HCT116 (cell line): ENCODE measurements around the gene FGFBP2. TPM values are rescaled to one million over a fixed set of nuclear protein-coding genes. Genes with fewer than 3 reads are reported as not detected.
A peak's percentile ranks its signal among the peaks of the same experiment; 100 is the strongest.

Experiments
- ATAC-seq: fragments of 200-7000 bp; cut with Tn5 transposase; 2 replicates; pipeline ENCODE4 v1.9.1; 2020; ENCODE audit warnings: mild to moderate bottlenecking, moderate library complexity
- BruUV-seq: library from RNA; stranded (reverse); fragments of 400-500 nt; replicated peaks from 2 replicates; lab custom pipeline; 2021; lab: Mats Ljungman, UMichigan
- CTCF ChIA-PET: fragments of 300-600 bp; sonication (Branson Sonifier 250); formaldehyde crosslinking; loops from one replicate; lab custom pipeline; 2021; ENCODE audit warnings: antibody characterized with exemption; lab: Charles Lee
- POLR2A ChIA-PET: fragments of 300-600, 350-600 bp; sonication (Branson Sonifier 250); formaldehyde crosslinking; loops from one replicate; lab custom pipeline; 2021; ENCODE audit warnings: antibody characterized with exemption; lab: Charles Lee
- RAD21 ChIA-PET, 2 experiments: fragments of 300-600 bp; sonication (Branson Sonifier 250); formaldehyde crosslinking; loops; one replicate each; lab custom pipeline; 2023; ENCODE audit warnings: low total read pairs in 2 of 2; ENCODE audit not compliant: uncharacterized antibody in 2 of 2, unreplicated experiment in 2 of 2, low non-redundant PET in 1 of 2; lab: Charles Lee
- DNase-seq: peaks from one replicate; pipeline ENCODE4 v3.0.0-alpha.2; 2010; ENCODE audit warnings: low read depth, low spot score
- H2AFZ ChIP-seq: fragments of 200-600 bp; shearing (Covaris generic), sonication (generic); 2 replicates; pipeline ENCODE4 v1.6.1; 2017; ENCODE audit warnings: low read depth, mixed run types, mixed read lengths, antibody characterized with exemption, low read length; ENCODE audit not compliant: poor library complexity, severe bottlenecking
- H3K27ac ChIP-seq: 2 replicates; pipeline ENCODE4 v1.5.1; 2012; ENCODE audit warnings: low read depth, low read length
- H3K27me3 ChIP-seq: fragments of 200-600 bp; sonication (generic); 2 replicates; pipeline ENCODE4 v1.6.1; 2016; ENCODE audit warnings: mixed run types, low read length, mixed read lengths; ENCODE audit not compliant: insufficient read depth
- H3K36me3 ChIP-seq, 2 experiments: fragments of 200-500 bp in 1 of 2; fragments of 200-600 bp in 1 of 2; sonication (Bioruptor generic) in 1 of 2; sonication (generic) in 1 of 2; 2 replicates each; pipeline versions ENCODE4 v1.5.1 to v1.6.1; 2014 to 2016; ENCODE audit warnings: low read length in 2 of 2, inconsistent platforms in 1 of 2, mixed read lengths in 1 of 2, mixed run types in 1 of 2; ENCODE audit not compliant: insufficient read depth in 2 of 2, control insufficient read depth in 1 of 2
- H3K4me1 ChIP-seq, 2 experiments: fragments of 200-600 bp in 1 of 2; sonication (generic) in 1 of 2; 2 replicates each; pipeline versions ENCODE4 v1.5.1 to v1.6.1; 2012 to 2017; ENCODE audit warnings: low read length in 2 of 2, inconsistent platforms in 1 of 2, mild to moderate bottlenecking in 1 of 2, mixed read lengths in 1 of 2, mixed run types in 1 of 2, moderate library complexity in 1 of 2; ENCODE audit not compliant: insufficient read depth in 2 of 2, control insufficient read depth in 1 of 2
- H3K4me2 ChIP-seq: fragments of 200-600 bp; sonication (generic); 2 replicates; pipeline ENCODE4 v1.6.1; 2017; ENCODE audit warnings: mixed run types, low read length, mixed read lengths
- H3K4me3 ChIP-seq, 2 experiments: fragments of 200-600 bp in 1 of 2; sonication (generic) in 1 of 2; replicated peaks in 1 of 2; 2 replicates each; pipeline ENCODE4 v1.5.1; 2011 to 2016; ENCODE audit warnings: low read length in 2 of 2, control low read depth in 1 of 2, low read depth in 1 of 2, mild to moderate bottlenecking in 1 of 2, mixed read lengths in 1 of 2, mixed run types in 1 of 2
- H3K79me2 ChIP-seq: fragments of 200-600 bp; sonication (generic); 2 replicates; pipeline ENCODE4 v1.6.1; 2017; ENCODE audit warnings: mild to moderate bottlenecking, mixed run types, low read length, moderate library complexity, mixed read lengths; ENCODE audit not compliant: insufficient read depth
- H3K9ac ChIP-seq: fragments of 200-600 bp; sonication (generic); 2 replicates; pipeline ENCODE4 v1.6.1; 2016; ENCODE audit warnings: low read length, mixed read lengths
- H3K9me2 ChIP-seq: fragments of 200-600 bp; sonication (generic), shearing (Covaris generic); 2 replicates; pipeline ENCODE4 v1.6.1; 2017; ENCODE audit warnings: mixed run types, mild to moderate bottlenecking, moderate library complexity; ENCODE audit not compliant: insufficient read depth
- H3K9me3 ChIP-seq, 2 experiments: fragments of 200-500 bp in 1 of 2; fragments of 200-600 bp in 1 of 2; sonication (Bioruptor generic) in 1 of 2; sonication (generic) in 1 of 2; 2 replicates each; pipeline ENCODE4 v1.6.1; 2014 to 2017; ENCODE audit warnings: low read length in 2 of 2, mixed read lengths in 2 of 2, inconsistent platforms in 1 of 2, low read depth in 1 of 2, mild to moderate bottlenecking in 1 of 2, mixed run types in 1 of 2, moderate library complexity in 1 of 2; ENCODE audit not compliant: control insufficient read depth in 1 of 2, insufficient read depth in 1 of 2
- H4K20me1 ChIP-seq: fragments of 200-600 bp; sonication (generic), shearing (Covaris generic); 2 replicates; pipeline ENCODE4 v1.6.1; 2017; ENCODE audit warnings: mixed run types, mild to moderate bottlenecking, moderate library complexity; ENCODE audit not compliant: insufficient read depth
- CBX3 ChIP-seq: IDR thresholded peaks from 2 replicates; pipeline ENCODE4 v1.6.1; 2012; ENCODE audit warnings: low read depth
- CTCF ChIP-seq, 3 experiments: fragments of 200-600 bp in 1 of 3; sonication (generic) in 1 of 3; IDR thresholded peaks in 2 of 3; conservative IDR thresholded peaks in 1 of 3; 2 replicates each; pipeline ENCODE4 v1.5.1; 2012 to 2017; ENCODE audit warnings: low read depth in 2 of 3, low read length in 2 of 3, antibody characterized with exemption in 1 of 3, borderline replicate concordance in 1 of 3, control low read depth in 1 of 3, mild to moderate bottlenecking in 1 of 3, mixed read lengths in 1 of 3, mixed run types in 1 of 3, moderate library complexity in 1 of 3; ENCODE audit not compliant: insufficient read depth in 1 of 3
- JUND ChIP-seq: IDR thresholded peaks from 2 replicates; pipeline ENCODE4 v1.6.1; 2012
- POLR2AphosphoS5 ChIP-seq: IDR thresholded peaks from 2 replicates; pipeline ENCODE4 v1.6.1; 2011; ENCODE audit warnings: mild to moderate bottlenecking, low read depth, low read length, moderate library complexity
- RAD21 ChIP-seq: IDR thresholded peaks from 2 replicates; pipeline ENCODE4 v1.6.1; 2012; ENCODE audit warnings: low read depth, mild to moderate bottlenecking
- TCF7L2 ChIP-seq: IDR thresholded peaks from 2 replicates; pipeline ENCODE4 v1.7.0; 2011; ENCODE audit warnings: borderline replicate concordance, inconsistent platforms; ENCODE audit not compliant: insufficient read depth, insufficient read length; ENCODE audit errors: extremely low read depth
- YY1 ChIP-seq: IDR thresholded peaks from 2 replicates; pipeline ENCODE4 v1.6.1; 2011; ENCODE audit warnings: low read length, low read depth, moderate library complexity, mild to moderate bottlenecking; ENCODE audit not compliant: insufficient replicate concordance; ENCODE audit errors: extremely low read depth
- intact Hi-C: fragments of 100-400 bp; cut with micrococcal nuclease; formaldehyde crosslinking; loops from 2 replicates; pipeline ENCODE4 v1.10.0; 2022
- total RNA-seq: library from RNA; stranded (reverse); gene quantifications from one replicate; pipeline ENCODE4 v1.2.1, GENCODE V29; 2021; ENCODE audit not compliant: unreplicated experiment

Gene FGFBP2
- total RNA-seq, 1 experiment from 2014 or later, result not detected

- ChIA-PET RAD21 (interaction anchor here (0.5 to 2.0 kb wide), 18 partner anchors 44 to 477 kb away, joined by 3 to 72 read pairs (median 4); no protein-coding TSS in a partner anchor), CTCF (interaction anchor here (0.6 to 2.4 kb wide), 31 partner anchors 9 to 484 kb away, joined by 3 to 261 read pairs (median 4); partner anchors contain the start of gene FGFBP1), POLR2A (interaction anchor here (0.5 to 1.6 kb wide), 5 partner anchors 50 to 477 kb away, joined by 3 to 19 read pairs (median 5); no protein-coding TSS in a partner anchor)
- H3K4me2 ChIP-seq, result peak overlapping the region; percentile 20
- H3K36me3 ChIP-seq, result no peaks in the 10 kb centered on the region
- no peak overlapping the region for H3K27ac ChIP-seq
- intact Hi-C loops, result loop anchor here (1.0 kb wide), 4 partner anchors 74 to 477 kb away; no protein-coding TSS in a partner anchor
- peak overlapping the region; percentile 24 for H2AFZ ChIP-seq
- H3K9me3 ChIP-seq, result no peaks in the 10 kb centered on the region
- no TSS peak for BruUV-seq
- peaks cover 0 to 7% of the 10 kb centered on the region in 2 experiments; a peak in 3 of 4 replicates for H3K4me1 ChIP-seq
- no peaks in the 10 kb centered on the region for H3K9me2 ChIP-seq
- no peak overlapping the region for H3K4me3 ChIP-seq
- H3K9ac ChIP-seq, result no peak overlapping the region
- DNase-seq, result peak; percentile 78
- H3K27me3 ChIP-seq, result no peaks in the 10 kb centered on the region
- no peaks in the 10 kb centered on the region for H3K79me2 ChIP-seq
- H4K20me1 ChIP-seq, result no peaks in the 10 kb centered on the region
- peak; percentile 96 for ATAC-seq
- TF ChIP-seq POLR2AphosphoS5, result no peak
- TF ChIP-seq TCF7L2, result peak; percentile 7
- TF ChIP-seq CTCF (IDR thresholded peaks at IDR 0.05 in 2 of 3, conservative IDR thresholded peaks at IDR 0.05 in 1 of 3; ENCODE audit: borderline replicate concordance in 1 of 3, insufficient read depth in 1 of 3, low read depth in 2 of 3, low read length in 2 of 3), result peak; percentile 92 to 97 (median 95)
- peak; percentile 100 for TF ChIP-seq RAD21
- TF ChIP-seq YY1, result peak; percentile 47
- TF ChIP-seq CBX3, result peak; percentile 70; the same call in 1 of the 2 replicates
- no peak for TF ChIP-seq JUND
These were observed 6.7 kb downstream of the FGFBP2 start for GRCh38 chr4:15956179-15956850.
